CD4-positive, alpha-beta T cell treated with Interleukin-6 for 4 hours (primary cell): Measurements from ENCODE around the gene CCDC86.
"Not testable (repeated sequence)": the region's sequence is repeated elsewhere in the genome, so short reads cannot be mapped to it uniquely, and the experiment has no call there.

Experiments
- DNase-seq: peaks from one replicate; pipeline ENCODE4 v3.0.0-alpha.2; 2020; ENCODE audit warnings: mixed read lengths

The CCDC86 gene

GRCh38 chr11:60841797-60842667 is at the start of gene CCDC86:
Gene CCDC86 (plus strand): TSS chr11:60842113. CDS start chr11:60842125, 12 bp downstream.
- peak; percentile 96 for DNase-seq

- no peak for DNase-seq
These were observed 49.4 kb upstream of the CCDC86 start for GRCh38 chr11:60792521-60792920.

- DNase-seq = no peak
These were observed 46.6 kb upstream of the CCDC86 start for GRCh38 chr11:60795291-60795690.

- DNase-seq = no peak
These were observed 43.9 kb upstream of the CCDC86 start for GRCh38 chr11:60797846-60798630.

GRCh38 chr11:60798631-60799030 is 43.3 kb upstream of the CCDC86 start:
- DNase-seq = no peak

GRCh38 chr11:60801194-60801593 is 40.7 kb upstream of the CCDC86 start:
- no peak for DNase-seq

- no peak for DNase-seq
These were observed 38.5 kb upstream of the CCDC86 start for GRCh38 chr11:60803273-60803936.

- DNase-seq = no peak
These were observed 32.7 kb upstream of the CCDC86 start for GRCh38 chr11:60809249-60809648.

- no peak for DNase-seq
These were observed 32.2 kb upstream of the CCDC86 start for GRCh38 chr11:60809691-60810090.

GRCh38 chr11:60810151-60810550 is 31.8 kb upstream of the CCDC86 start:
- DNase-seq = no peak

- no peak for DNase-seq
These were observed 31.3 kb upstream of the CCDC86 start for GRCh38 chr11:60810569-60810968.

- DNase-seq = no peak
These were observed 28.6 kb upstream of the CCDC86 start for GRCh38 chr11:60813324-60813723.

GRCh38 chr11:60814112-60814511 is 27.8 kb upstream of the CCDC86 start:
- no peak for DNase-seq

- DNase-seq = no peak
These were observed 25.2 kb upstream of the CCDC86 start for GRCh38 chr11:60816590-60817157.

- no peak for DNase-seq
These were observed 23.9 kb upstream of the CCDC86 start for GRCh38 chr11:60818057-60818456.

GRCh38 chr11:60821827-60822599 is 19.9 kb upstream of the CCDC86 start:
- DNase-seq = no peak

- DNase-seq = not testable (repeated sequence)
These were observed 18.1 kb upstream of the CCDC86 start for GRCh38 chr11:60823745-60824306.

GRCh38 chr11:60825118-60825517 is 16.8 kb upstream of the CCDC86 start:
- DNase-seq = no peak

- DNase-seq = no peak
These were observed 16.1 kb upstream of the CCDC86 start for GRCh38 chr11:60825790-60826189.

- no peak for DNase-seq
These were observed 11.3 kb upstream of the CCDC86 start for GRCh38 chr11:60830478-60831142.

GRCh38 chr11:60831143-60831500 is 10.8 kb upstream of the CCDC86 start:
- peak; percentile 83 for DNase-seq
